ENCODE measurements around the gene TBC1D14.
"Not testable (repeated sequence)": the region's sequence is repeated elsewhere in the genome, so short reads cannot be mapped to it uniquely, and the experiment has no call there.

Gene TBC1D14

DNA sequence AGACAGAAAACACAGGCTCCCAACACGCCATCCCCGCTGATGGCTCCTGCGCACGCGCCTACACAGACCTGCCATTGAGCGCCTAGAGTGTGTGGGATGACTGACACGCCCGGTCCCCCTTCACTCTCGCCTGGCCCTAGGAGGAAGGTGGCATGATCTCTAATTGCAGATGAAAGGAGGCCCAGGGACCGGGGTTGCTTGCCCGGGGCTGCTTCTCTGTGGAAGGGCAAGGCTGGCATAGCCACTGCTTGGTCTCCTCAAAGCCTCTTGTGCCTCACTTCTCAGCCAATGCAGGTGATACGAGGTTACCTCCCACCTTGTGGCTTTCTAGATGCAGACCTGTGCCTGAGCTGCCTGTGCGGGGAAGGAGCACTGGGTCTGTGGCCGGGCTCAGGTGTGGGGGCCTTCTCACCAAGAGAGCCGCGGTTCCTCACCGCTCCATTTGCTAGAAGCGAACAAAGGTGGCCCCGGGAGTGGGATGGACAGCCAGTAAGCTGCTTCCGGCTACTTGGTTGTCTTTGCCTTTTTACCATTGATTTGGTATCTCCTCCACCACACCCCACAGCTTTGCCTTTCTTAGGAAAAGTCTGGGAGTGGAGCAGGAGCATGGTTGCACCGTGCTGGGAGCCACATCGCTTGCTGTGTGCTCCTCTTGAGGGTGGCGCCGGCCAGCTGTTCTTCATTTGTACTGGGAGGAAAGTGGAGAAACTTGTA is 47.0 kb downstream of the TBC1D14 start:
- DNase-seq = no peak

DNA sequence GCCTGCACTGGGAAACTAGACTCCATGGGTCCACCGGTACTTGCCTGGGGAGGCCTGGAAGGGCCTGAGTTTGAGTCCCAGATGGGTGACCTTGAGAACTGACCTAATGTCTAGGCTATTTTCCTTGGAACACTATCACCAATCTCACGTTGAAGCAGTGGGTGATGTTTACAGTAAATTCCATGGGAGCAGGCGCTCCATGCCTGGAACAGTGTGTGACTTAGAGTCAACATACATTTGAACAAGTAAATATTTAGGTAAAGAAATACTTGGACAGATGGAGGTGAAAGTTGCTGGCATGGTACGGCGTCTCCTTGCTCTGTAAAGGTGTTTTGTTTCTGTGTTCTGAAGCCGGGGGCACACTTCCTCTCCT is 47.5 kb downstream of the TBC1D14 start:
- DNase-seq = no peak

DNA sequence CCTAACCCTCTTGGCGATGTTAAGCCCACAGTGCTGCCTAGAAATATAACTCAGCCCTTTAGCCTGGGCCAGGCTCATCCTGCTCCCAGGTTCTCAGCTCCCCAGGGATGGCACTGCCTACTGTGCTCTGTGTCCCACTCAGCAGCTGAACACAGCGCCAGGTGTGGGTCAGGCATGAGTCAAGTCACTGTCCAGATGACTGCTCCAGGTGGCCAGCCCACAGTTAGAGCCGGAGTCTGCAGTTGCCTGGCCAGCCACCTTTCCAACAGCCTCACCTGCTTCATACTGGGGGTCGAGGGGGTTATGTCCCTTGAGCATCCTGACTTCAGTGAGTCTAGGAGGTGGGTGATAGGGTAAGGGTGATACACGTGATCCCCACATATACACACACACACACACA is 48.4 kb downstream of the TBC1D14 start:
- peak; percentile 31 to 44 for DNase-seq

DNA sequence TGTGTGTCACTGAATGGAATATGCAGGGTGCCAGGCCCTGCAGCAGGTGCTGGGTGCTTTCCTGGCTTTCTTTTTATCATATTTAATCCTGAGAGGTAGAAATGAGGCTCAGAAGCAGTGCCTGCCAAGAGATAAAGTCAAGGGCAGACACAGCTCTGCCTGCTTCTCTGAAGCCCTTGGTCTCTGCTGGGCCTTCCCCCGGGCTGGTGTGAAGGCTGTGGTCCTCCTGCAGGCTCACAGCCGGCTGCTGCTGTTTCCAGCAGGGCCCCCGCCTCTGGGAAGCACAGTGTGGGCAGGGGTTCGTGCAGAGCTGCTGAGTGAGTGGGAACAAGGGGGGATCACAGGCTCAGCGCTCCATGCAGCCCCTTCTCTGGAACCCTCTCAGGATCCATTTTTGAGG is 49.6 kb downstream of the TBC1D14 start:
- DNase-seq = no peak

DNA sequence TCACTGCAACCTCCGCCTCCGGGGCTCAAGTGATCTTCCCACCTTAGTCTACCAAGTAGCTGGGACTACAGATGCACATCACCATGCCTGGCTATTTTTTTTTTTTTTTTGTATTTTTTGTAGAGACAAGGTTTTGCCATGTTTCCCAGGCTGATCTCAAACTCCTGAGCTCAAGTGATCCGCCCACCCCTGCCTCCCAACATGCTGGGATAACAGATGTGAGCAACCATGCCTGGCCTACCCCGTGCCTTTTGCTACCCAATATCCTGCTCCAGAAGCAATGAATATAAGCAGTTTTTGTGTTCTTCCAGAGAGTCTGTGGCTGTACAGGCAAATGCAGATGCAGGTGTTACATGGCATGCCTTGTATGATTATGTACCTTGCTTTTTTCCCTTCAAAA is 50.5 kb downstream of the TBC1D14 start:
- DNase-seq = no peak

DNA sequence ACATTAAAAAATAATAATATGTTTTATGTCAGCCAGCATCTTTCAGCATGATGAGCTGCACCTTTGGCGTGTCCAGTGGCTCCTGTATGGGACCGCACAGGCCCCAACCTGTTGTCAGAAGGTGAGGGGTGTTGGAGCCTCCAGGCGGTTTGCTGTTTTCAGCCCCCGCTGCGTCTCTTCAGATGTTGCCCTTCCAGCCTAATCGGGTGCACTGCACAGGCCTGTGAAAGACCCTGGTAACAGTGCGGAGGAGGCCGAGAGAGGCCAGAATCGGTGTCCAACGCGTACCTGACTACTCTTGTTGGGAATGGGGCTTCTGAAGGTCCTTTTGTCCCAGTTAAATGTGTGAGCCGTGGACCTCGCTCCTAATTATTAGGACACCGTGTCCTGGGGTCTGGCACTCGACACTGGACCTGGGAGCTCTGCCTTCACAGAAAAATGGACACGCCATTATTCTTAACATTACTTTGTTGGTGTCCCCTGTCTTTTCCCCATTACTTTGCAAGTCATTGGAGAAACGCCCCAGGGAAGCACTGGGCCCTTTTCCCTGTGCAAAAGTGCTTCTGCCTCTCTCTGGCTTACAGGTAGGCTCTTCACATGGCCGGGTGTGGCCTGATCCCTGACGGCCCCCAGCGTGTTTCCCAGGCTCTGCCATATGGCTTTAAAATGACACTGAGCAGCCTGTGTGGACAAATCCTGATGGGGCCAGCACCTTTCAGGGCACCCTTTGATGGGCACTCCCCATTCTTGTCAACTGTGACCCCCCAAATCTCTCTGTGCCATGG is 51.2 kb downstream of the TBC1D14 start:
- DNase-seq = no peak

DNA sequence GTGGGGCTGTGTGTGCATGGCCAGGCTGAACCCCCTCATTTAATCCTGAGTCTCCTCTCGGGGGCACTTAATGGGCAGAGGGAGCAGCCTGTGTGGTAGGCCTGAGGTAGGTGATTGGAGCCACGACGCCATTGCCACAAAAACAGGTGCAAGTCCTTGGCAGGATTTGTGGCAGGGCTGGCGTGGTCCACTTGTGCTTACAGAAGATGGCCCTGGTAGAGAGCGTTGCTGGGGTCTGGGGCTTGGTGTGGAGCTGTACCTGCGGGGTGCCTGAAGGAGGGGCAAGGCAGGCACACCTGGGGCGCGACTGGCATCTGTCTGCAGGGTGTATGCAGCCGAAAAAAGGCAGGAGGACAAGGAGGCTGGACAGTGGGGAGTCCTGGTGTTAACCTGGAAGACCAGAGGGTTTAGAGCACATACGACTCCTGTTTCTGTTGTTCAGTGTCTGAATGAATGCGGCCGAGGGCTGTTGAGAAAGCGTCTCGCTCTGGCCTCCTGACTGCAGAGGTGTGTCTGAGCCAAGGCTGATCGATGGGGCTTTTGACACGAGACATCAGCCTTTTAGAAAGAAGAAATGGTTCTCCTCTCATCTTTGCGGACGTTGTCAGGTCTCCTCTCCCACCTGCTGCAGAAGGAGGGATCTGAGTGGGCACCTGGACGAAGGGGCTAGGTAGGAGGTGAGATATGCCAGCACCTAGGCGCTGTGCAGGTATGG is 52.0 kb downstream of the TBC1D14 start:
- DNase-seq = no peak

DNA sequence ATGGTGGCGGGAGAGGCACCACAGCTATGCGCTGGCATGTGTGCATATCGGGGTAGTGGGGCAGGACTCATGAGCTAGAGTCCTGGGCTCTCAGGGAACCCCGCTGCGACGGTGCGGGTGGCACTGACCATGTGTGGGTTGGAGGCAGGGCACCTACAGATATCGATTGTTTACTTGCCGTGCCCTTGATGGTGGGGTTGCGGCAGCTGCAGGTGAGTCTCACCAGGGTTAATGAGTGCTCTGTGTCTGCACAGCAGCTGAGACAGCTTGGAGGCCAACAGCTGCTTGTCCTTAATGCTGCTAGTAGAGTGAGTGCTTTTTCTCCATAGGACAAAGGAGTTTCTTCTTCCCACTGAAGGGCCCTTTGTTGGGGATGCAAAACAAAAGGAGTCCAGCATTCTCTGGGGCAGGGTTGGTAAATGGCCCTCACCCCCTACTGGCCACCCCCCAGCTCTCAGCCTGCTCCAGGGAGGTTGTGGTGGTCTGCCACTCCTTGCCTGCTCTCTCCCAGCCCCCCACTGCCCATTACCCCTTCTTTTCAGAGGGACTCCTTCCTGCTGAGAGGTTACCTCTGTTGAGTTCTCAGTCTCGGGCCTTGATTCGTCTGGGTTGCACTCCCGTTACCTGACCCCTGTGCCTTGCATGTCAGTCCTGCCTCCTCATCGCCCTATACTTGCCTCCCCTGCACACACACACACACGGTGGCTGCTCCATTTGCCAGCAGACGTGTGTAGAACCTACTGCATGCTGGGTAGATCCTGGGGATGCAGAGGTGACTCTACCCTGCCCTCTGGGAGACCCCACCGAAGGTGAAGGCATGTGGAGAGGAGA is 52.8 kb downstream of the TBC1D14 start:
- DNase-seq = peak; percentile 2 to 4

DNA sequence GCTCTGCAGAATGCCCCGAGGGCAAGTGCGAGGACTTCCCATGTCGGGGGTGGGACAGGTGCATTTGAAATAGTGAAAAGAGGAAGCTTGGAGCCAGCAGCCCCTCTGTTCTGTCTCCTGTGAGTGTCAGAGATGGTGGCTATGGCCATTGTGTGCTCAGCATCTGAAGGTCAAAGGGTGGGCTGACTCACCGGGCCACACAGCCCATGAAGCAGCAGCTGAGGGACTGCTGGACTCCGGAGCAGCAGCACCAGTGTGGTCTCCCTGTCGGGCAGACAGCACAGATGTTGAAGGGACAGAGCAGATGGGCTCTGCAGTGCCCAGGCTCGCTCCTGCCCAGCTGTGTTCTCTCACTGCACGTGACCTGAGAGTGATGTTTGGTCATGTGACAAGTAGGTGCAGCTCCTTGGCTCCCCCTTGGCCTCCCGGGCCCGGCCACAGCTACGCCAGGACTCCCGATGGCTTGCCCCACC is 53.5 kb downstream of the TBC1D14 start:
- DNase-seq = peak in 1 of 2 experiments; percentile 24

DNA sequence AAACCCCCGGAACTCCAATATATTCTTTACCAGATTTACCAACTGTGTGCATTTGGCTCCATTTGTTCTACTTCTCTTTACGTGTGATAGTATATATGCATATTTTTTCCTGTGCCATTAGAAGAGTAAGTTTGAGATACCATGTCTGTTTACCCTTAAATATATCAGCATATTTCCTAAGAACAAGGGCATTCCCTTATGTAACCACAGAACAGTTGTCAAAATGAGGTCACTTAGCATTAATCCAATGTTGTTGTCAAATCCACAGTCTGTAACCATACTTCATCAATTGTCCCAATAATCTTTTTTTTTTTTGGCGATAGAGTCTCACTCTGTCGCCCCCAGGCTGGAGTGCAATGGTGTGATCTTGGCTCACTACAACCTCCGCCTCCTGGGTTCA is 55.2 kb downstream of the TBC1D14 start:
- DNase-seq = no peak

DNA sequence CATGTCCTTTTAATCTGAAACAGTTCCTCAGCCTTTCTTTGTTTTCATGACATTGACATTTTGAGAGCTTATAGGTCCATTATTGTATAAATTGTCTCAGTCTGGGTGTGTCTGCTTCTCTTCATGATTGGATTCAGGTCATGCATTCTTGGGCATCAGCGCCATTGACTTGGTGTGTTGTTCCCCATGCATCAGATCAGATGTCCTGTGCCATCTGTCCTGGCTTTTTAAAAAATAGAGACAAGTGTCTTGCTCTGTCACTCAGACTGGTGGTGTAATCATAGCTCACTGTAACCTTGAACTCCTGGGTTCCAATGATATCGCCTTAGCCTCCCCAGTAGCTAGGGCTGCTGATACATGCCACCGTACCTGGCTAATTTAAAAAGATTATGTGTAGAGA is 55.7 kb downstream of the TBC1D14 start:
- DNase-seq = no peak

DNA sequence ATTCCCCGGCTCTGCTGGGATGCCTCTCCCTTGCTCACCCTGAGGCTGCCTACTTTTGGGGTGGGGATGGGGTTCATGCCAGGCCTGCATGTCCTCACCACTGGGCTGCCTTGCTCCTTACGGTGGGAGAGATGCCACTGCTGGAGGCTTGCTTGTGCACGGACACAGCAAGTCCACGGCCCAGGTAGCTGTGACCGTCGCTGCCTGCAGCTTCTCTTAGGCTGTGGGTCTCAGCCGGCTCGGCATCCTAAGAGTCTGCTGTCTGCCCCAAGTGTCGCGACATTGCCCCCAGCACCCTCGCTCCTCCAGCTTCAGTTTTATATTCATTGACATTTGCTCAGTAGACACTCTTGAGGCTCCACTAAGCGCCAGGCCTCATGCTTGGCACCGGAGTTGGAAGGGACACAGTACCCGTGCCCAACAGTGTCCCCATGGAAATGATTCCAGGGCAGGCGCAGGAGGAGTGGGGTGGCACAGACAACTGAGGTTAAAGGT is 58.3 kb downstream of the TBC1D14 start:
- no peak for DNase-seq

DNA sequence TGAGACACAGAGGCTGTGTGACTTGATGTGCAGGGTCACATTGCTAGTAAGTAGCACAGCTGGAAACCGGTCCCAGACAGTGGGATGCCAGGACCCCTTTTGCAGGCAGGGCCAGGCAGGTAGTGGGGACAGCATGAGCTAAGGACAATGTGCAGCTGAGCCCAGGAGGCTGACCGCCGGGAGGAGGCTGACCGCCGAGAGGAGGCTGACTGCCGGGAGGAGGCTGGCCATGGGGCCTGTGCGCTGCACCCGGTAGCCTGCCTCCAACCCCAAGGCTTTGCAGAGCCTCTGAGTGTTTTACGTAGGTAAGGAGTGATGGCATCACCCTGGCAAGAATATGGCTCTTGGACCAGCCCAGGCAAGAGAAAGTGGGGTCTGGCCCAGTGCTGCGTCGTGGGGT is 58.9 kb downstream of the TBC1D14 start:
- DNase-seq = no peak

DNA sequence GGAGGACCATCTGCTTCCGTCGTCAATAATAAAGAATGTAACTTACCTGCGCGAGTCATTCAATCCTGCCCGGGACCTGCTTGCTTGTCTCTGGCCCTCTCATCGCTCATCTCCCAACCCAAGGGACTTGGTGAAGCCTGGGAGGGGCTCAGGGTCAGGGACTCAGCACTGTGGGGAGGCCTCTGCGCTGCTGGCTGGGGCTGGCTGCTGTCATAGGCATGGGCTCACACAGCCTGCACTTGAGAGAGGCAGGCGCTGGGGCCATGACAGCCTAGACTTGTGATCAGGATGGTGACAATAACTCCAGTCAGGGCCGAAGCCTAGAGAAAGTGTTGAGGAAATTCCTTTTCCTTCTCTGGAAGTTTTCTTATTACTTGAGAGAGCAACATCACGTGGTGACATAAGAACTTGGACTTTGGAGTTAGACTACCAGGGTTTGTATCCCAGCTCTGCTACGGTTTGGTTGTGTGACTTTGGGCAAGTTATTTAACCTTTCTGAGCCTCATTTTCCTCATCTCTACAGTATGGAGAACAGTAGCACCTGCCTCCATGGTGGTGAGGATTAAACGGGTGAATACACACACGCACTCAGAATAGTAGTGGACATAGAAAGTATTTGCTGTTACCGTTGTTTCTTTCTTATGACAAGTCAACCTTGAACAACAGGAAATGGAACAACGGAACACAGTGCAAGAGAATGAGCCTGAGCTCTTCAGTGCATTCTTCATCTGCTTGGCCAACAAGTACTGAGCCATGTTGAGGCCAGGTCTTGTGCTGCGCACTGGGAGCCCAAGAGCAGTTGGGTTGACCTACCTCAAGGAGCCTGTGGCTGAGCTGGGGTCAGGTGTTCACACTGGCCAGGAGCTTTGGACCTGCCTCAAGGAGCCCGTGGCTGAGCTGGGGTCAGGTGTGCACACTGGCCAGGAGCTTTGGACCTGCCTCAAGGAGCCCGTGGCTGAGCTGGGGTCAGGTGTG is 60.5 kb downstream of the TBC1D14 start:
- no peak for DNase-seq

DNA sequence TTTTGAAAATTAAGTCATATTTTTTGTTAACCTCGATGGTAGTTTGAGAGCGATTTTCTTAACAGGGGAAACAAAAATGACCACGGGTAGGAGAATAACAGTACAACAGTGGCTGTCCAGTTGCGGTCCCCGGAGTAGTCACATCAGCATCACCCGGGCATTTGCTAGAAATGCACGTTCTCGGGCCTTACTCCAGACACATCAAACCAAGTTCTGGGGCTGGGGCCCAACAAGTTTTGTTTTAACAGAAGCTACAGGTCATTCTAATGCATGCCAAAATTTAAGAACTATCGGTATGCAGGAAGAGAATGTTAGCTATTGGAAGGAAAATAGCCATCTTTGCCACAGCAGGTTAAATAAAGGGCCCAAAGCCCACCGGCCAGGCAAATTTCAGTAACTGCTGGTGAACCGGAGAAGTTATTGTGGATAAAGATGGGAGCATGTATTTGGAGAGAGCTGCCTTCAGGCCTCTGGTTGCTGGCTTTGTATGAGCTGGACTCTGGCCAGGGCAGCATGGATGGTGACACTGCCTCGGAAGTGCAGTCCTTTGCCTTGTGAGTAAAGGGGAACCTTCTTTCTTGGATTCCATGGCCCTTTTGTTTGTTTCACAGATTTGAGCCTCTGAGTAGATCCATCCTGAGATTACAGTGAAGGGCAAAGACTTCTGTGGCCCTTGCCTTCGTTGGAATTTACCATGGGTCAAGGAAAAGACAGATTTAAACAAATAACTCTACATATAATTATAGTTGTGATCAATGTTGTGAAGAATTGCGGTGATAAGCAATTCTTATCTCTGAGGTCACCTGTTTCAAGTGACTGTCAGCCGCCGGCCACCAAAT is 62.1 kb downstream of the TBC1D14 start:
- no peak for DNase-seq

DNA sequence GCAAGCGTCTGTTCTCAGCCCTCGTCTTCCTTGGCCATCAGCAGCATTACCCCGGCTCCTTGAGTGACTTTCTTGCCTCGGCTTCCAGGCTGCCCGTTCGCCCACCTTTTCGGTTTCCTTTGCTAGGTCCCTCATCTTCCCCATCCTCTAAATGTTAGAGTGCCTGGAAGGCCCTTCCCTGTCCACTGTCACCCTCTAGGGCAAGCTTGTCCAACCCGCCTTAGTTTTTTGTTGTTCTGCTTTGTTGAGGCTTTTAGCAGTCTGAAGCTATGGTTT is 62.7 kb downstream of the TBC1D14 start:
- no peak for DNase-seq

DNA sequence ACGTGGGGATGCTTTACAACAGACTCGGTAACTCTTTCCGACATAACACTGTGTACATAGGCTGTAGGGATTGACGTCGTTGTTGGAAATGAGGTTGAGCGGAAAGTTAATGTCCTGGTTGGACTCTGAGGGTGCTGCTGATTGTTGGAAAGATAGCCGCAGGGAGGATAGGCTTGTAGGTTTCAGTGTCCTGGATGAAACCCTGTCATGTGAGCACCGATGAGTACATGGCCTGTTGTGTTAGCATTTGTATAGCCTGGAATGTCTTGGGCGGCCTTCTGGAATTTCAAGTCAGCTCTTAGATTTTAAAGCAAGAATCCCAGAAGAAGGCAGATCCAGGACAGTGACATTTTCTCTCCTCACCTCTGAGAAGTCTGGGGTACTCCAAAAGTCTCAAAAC is 63.3 kb downstream of the TBC1D14 start:
- no peak for DNase-seq

DNA sequence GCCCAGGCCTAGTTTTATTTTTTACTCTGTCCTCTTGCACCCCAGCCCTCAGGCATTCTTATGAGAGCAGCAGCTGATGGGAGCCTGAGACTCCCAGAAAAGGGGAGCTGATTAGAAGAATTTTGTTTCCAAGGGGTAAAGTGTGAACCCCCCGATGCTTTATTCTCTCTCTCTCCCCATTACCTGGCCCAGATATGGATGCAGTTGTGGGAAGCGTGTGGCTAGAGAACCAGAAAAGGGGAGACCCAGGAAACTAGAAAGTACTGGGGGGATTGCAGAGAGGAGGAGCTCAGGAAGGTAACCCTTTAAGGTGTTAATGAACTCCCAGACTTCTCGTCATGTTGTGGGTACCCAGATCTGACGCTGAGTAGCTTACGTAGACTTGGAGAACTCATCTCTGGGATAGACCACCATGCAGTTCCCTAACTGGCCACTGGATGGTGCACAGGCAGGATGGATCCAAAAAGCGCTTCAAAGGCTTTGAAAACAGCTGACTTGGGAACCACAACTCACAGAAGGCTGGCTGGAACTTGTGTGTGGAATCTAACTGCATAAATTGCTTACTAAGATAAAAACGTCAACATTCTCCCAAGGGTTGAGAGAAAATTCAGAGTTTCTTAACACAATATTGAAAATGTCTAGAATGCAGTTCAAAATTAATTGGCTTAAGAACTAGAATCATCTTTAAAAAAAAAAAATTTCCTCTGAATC is 64.7 kb downstream of the TBC1D14 start:
- peak; percentile 37 to 56 for DNase-seq

DNA sequence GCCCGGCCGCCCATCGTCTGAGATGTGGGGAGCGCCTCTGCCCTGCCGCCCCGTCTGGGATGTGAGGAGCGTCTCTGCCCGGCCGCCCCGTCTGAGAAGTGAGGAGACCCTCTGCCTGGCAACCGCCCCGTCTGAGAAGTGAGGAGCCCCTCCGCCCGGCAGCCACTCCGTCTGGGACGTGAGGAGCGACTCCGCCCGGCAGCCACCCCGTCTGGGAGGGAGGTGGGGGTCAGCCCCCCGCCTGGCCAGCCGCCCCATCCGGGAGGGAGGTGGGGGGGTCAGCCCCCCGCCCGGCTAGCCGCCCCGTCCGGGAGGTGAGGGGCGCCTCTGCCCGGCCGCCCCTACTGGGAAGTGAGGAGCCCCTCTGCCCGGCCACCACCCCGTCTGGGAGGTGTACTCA is 68.2 kb downstream of the TBC1D14 start:
- not testable (repeated sequence) for DNase-seq

DNA sequence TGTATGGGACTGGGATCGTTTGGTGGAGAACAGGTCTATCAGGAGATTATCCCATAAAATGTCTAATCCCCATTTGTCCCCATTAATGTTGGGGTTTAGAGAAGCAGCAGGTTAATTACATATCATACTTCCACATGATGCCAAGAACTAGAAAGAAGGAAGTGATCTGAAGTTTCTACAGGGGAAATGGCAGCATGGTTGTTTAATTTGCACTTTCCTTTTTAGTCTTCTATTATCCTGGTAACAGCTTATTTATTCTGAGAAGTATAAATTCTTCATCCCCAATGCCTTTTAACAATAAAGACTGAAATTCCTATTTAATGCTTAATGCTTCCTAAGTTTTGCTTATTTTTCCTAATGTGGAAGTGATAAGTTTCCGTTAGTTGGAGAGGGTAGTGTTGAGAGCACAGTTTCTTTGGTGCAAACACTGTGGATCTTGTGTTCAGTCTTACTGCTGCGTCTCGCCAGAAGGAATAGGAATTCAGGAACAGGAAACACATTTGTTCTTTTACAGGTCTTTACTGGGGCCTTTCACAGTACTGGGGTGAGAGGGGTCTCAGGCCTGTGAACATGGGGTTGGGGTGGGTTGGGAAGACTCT is 74.0 kb downstream of the TBC1D14 start:
- no peak for DNase-seq
